ENCODE results near the gene OXA1L. TPM values are rescaled to one million over a fixed set of nuclear protein-coding genes. Genes with fewer than 3 reads are reported as not detected.
A peak's percentile ranks its signal among the peaks of the same experiment; 100 is the strongest.

OXA1L gene
- polyA plus RNA-seq, 1 experiment: 181 TPM

DNA sequence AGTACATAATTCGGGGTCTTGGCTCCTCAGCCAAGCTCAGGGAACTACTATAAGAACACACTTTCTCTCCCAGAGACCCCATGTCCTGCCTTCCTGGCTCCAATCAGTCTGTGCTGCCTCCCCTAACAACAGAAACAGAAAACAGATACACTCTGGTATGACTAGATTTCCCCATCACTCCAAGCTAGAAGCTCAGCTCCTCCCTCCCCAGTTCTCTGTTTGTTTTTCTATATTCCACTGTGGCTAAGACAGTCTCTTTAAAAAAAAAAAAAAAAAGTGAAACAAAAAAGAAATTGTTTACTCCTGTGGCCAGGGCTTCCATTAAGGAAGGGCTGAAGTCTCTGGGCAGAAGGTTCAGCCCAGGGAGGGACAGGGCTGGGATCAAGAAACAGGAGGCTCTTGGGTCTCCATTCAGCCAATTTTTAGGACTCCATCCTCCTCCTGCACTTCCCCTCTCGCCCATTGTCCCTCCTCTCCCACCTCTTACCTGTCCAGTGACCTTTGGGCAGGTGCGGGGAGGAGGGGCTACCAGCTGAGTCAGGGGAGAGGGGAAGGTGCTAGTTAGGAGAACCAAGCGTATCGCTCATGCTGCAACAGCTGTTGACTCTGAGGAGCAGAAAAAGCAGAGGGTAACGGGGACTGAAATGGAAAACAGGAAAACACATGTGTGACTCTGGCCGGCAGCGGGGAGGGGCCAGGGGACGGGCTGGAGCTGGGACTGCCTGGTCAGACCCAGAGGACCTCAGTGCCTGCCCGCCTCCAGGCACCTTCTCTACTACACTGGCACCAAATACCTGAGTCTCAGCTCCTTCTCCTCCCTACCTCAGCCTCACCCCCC, 52.9 kb downstream of the OXA1L start:
- Histone ChIP-seq H3K4me3 (ENCODE audit: low read depth, low read length) (peak overlapping the region; percentile 56), H3K9me3 (ENCODE audit: control insufficient read depth, insufficient read depth, low read length) (no peaks in the 10 kb centered on the region; the same call in 1 of the 2 replicates), H3K27me3 (ENCODE audit: control insufficient read depth, insufficient read depth, low read length) (no peaks in the 10 kb centered on the region), H3K27ac (ENCODE audit: low read depth, low read length) (peak overlapping the region; percentile 92)
- POLR2A ChIA-PET: interaction anchor here (0.6 to 1.9 kb wide), 5 partner anchors 17 to 479 kb away, joined by 3 to 7 read pairs (median 4); partner anchors contain the start of genes MMP14 and OXA1L
- no peak for DNase-seq (ENCODE audit: low read depth, low spot score)
- TF ChIP-seq, protein P1, sequence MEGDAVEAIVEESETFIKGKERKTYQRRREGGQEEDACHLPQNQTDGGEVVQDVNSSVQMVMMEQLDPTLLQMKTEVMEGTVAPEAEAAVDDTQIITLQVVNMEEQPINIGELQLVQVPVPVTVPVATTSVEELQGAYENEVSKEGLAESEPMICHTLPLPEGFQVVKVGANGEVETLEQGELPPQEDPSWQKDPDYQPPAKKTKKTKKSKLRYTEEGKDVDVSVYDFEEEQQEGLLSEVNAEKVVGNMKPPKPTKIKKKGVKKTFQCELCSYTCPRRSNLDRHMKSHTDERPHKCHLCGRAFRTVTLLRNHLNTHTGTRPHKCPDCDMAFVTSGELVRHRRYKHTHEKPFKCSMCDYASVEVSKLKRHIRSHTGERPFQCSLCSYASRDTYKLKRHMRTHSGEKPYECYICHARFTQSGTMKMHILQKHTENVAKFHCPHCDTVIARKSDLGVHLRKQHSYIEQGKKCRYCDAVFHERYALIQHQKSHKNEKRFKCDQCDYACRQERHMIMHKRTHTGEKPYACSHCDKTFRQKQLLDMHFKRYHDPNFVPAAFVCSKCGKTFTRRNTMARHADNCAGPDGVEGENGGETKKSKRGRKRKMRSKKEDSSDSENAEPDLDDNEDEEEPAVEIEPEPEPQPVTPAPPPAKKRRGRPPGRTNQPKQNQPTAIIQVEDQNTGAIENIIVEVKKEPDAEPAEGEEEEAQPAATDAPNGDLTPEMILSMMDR (IDR thresholded peaks at IDR 0.05; ENCODE audit: low read depth, low read length): no peak
- CTCF ChIA-PET: interaction anchor here (0.6 to 8.7 kb wide), 11 partner anchors 8 to 264 kb away, joined by 3 to 217 read pairs (median 4); partner anchors contain the start of gene HAUS4

- Histone ChIP-seq H3K4me3 (ENCODE audit: low read depth, low read length) (no peak overlapping the region), H3K9me3 (ENCODE audit: control insufficient read depth, insufficient read depth, low read length) (no peaks in the 10 kb centered on the region; the same call in 1 of the 2 replicates), H3K27me3 (ENCODE audit: control insufficient read depth, insufficient read depth, low read length) (no peaks in the 10 kb centered on the region), H3K27ac (ENCODE audit: low read depth, low read length) (no peak overlapping the region)
- ChIA-PET POLR2A (no interaction called here), CTCF (interaction anchor here (0.7 to 8.7 kb wide), 6 partner anchors 31 to 264 kb away, joined by 3 to 217 read pairs (median 22); partner anchors contain the start of gene LRP10)
- TF ChIP-seq, protein P1 (IDR thresholded peaks at IDR 0.05; ENCODE audit: low read depth, low read length): no peak
- no peak for DNase-seq (ENCODE audit: low read depth, low spot score)
Measured at GRCh38 chr14:22820731-22821130, 54.2 kb downstream of the OXA1L start.

DNA sequence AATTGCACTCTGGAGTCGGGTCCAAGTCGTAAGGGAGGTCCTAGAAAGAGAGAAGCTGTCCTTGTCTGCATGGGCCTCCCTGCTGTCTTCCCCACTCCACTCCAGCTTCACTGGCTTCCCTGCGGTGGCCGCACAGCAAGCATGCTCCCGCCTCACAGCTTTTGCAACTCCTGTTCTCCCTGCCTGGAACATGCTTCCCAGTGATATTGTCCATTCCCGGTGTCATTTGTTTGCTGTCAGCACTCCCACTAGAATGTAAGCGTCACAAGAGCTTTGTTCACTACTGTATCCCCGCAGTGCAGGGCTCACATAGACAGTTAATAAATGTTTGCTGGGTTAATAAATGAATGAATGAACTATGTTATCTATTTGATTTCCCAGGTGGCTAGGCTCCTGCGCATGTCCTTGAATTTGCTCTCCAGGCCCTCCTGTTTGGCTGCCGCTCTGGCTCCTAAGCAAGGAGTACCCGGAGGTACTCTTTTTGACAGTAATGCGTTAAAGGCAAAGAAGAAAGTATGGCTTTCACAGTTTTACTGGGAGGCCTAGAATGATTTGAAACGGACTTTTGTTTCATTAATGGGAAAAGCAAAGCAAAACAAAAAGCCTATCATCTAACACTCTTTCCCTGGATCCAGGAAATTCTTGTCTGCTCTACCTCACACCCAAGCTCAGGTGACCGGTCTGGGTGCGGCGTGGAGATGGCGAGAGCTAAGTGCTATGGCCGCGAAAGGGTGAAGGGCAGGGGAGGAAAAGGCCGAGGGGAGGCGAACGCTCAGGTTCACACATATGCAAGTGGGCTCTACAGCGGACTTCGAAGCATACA, 54.9 kb downstream of the OXA1L start:
- Histone ChIP-seq H3K4me3 (ENCODE audit: low read depth, low read length) (no peak overlapping the region), H3K27ac (ENCODE audit: low read depth, low read length) (no peak overlapping the region), H3K9me3 (ENCODE audit: control insufficient read depth, insufficient read depth, low read length) (no peaks in the 10 kb centered on the region; the same call in 1 of the 2 replicates), H3K27me3 (ENCODE audit: control insufficient read depth, insufficient read depth, low read length) (no peaks in the 10 kb centered on the region)
- no peak for DNase-seq (ENCODE audit: low read depth, low spot score)
- TF ChIP-seq, protein P1 (IDR thresholded peaks at IDR 0.05; ENCODE audit: low read depth, low read length): no peak
- POLR2A ChIA-PET: interaction anchor here (0.6 to 2.9 kb wide), 2 partner anchors 31 to 250 kb away, joined by 3 to 32 read pairs; no protein-coding TSS in a partner anchor
- CTCF ChIA-PET: interaction anchor here (0.5 to 8.7 kb wide), 9 partner anchors 14 to 265 kb away, joined by 3 to 217 read pairs (median 19); partner anchors contain the start of genes LRP10 and MMP14

- CTCF ChIA-PET: interaction anchor here (0.5 to 8.7 kb wide), 34 partner anchors 9 to 720 kb away, joined by 3 to 217 read pairs (median 6); partner anchors contain the start of genes LRP10, MMP14 and OXA1L
- H3K9me3 ChIP-seq (ENCODE audit: control insufficient read depth, insufficient read depth, low read length): no peaks in the 10 kb centered on the region; the same call in 1 of the 2 replicates
- no peaks in the 10 kb centered on the region for H3K27me3 ChIP-seq (ENCODE audit: control insufficient read depth, insufficient read depth, low read length)
- no peak overlapping the region for H3K4me3 ChIP-seq (ENCODE audit: low read depth, low read length)
- DNase-seq (ENCODE audit: low read depth, low spot score): no peak
- POLR2A ChIA-PET: interaction anchor here (0.5 to 3.4 kb wide), 8 partner anchors 16 to 105 kb away, joined by 3 to 35 read pairs (median 6); partner anchors contain the start of genes OXA1L and RBM23
- peak overlapping the region; percentile 65 for H3K27ac ChIP-seq (ENCODE audit: low read depth, low read length)
- TF ChIP-seq, protein P1 (IDR thresholded peaks at IDR 0.05; ENCODE audit: low read depth, low read length): no peak
Measured at GRCh38 chr14:22822016-22822570, 55.6 kb downstream of the OXA1L start.

Small RNAs within 50 kb of the gene (small RNA-seq; reads per million reads assigned to genes)
- gene RF00588 (ENCODE audit: insufficient read length, low read depth): not detected

Other genes with a start within 250 kb of the OXA1L start
- gene DAD1, start 177.5 kb upstream of the OXA1L start, polyA plus RNA-seq (2011; rRNA removed): 420 and 467 TPM in 2 replicates
- gene ABHD4, start 168.4 kb upstream of the OXA1L start, polyA plus RNA-seq (2011; rRNA removed): 42.1 and 49.4 TPM in 2 replicates
- gene OR6J1, start 122.3 kb upstream of the OXA1L start, polyA plus RNA-seq (2011; rRNA removed): not detected in 2 replicates
- gene SLC7A7, start 48.7 kb downstream of the OXA1L start, polyA plus RNA-seq (2011; rRNA removed): 7.5 and 7.7 TPM in 2 replicates
- 71.8 and 78.1 TPM in 2 replicates for gene MRPL52, start 63.2 kb downstream of the OXA1L start, polyA plus RNA-seq (2011; rRNA removed)
- 365 and 448 TPM in 2 replicates for gene MMP14, start 69.9 kb downstream of the OXA1L start, polyA plus RNA-seq (2011; rRNA removed)
- 87.8 and 125 TPM in 2 replicates for gene LRP10, start 105.1 kb downstream of the OXA1L start, polyA plus RNA-seq (2011; rRNA removed)
- gene REM2, start 116.5 kb downstream of the OXA1L start, polyA plus RNA-seq (2011; rRNA removed): 0.06 and 0.19 TPM in 2 replicates
- 46.2 and 47.2 TPM in 2 replicates for gene RBM23, start 152.5 kb downstream of the OXA1L start, polyA plus RNA-seq (2011; rRNA removed)
- 125 and 133 TPM in 2 replicates for gene PRMT5, start 162.7 kb downstream of the OXA1L start, polyA plus RNA-seq (2011; rRNA removed)
- gene HAUS4, start 190.4 kb downstream of the OXA1L start, polyA plus RNA-seq (2011; rRNA removed): 22.7 and 25.4 TPM in 2 replicates
- gene AJUBA, start 215.9 kb downstream of the OXA1L start, polyA plus RNA-seq (2011; rRNA removed): 77.0 and 82.9 TPM in 2 replicates
- 7.8 and 8.4 TPM in 2 replicates for gene C14orf93, start 243.5 kb downstream of the OXA1L start, polyA plus RNA-seq (2011; rRNA removed)

All from AG04450 (cell line).